Daoy (cell line): ENCODE results near the gene KATNAL2. TPM values are rescaled to one million over a fixed set of nuclear protein-coding genes. Genes with fewer than 3 reads are reported as not detected.
A peak's percentile ranks its signal among the peaks of the same experiment; 100 is the strongest.
"Not testable (repeated sequence)": the region's sequence is repeated elsewhere in the genome, so short reads cannot be mapped to it uniquely, and the experiment has no call there.

Experiments
- DNase-seq: peaks from one replicate; pipeline ENCODE4 v3.0.0-alpha.2; 2015; ENCODE audit warnings: low read depth
- total RNA-seq: library from RNA; depleted of rRNA; stranded (reverse); fragments of >200 nt; shearing (Covaris generic); gene quantifications from 2 replicates; pipeline ENCODE4 v1.2.3, GENCODE V29; 2014

Gene KATNAL2
- total RNA-seq, 1 experiment from 2014 or later = 3.7 TPM

- peak; percentile 8 for DNase-seq
Measured at GRCh38 chr18:46939337-46939963, 22.0 kb downstream of the KATNAL2 start.

GRCh38 chr18:46939998-46940571 is 22.7 kb downstream of the KATNAL2 start:
- DNase-seq = no peak

GRCh38 chr18:46942646-46943045 is 25.2 kb downstream of the KATNAL2 start:
- no peak for DNase-seq

GRCh38 chr18:46946656-46947282 is 29.4 kb downstream of the KATNAL2 start:
- no peak for DNase-seq

GRCh38 chr18:46950064-46950656 is 32.8 kb downstream of the KATNAL2 start:
- DNase-seq = no peak

GRCh38 chr18:46953195-46953594 is 35.8 kb downstream of the KATNAL2 start:
- DNase-seq = no peak

- no peak for DNase-seq
Measured at GRCh38 chr18:46958209-46958608, 40.8 kb downstream of the KATNAL2 start.

- not testable (repeated sequence) for DNase-seq
Measured at GRCh38 chr18:46963656-46964578, 46.5 kb downstream of the KATNAL2 start.

- peak; percentile 7 for DNase-seq
Measured at GRCh38 chr18:46964579-46965293, 47.3 kb downstream of the KATNAL2 start.

- not testable (repeated sequence) for DNase-seq
Measured at GRCh38 chr18:46966266-46966665, 48.9 kb downstream of the KATNAL2 start.

- DNase-seq = not testable (repeated sequence)
Measured at GRCh38 chr18:46969551-46969950, 52.1 kb downstream of the KATNAL2 start.

GRCh38 chr18:47019870-47020269 is 102.5 kb downstream of the KATNAL2 start:
- DNase-seq = not testable (repeated sequence)

GRCh38 chr18:47020757-47021156 is 103.4 kb downstream of the KATNAL2 start:
- DNase-seq = not testable (repeated sequence)

GRCh38 chr18:47022821-47023220 is 105.4 kb downstream of the KATNAL2 start:
- not testable (repeated sequence) for DNase-seq

GRCh38 chr18:47023769-47024465 is 106.5 kb downstream of the KATNAL2 start:
- DNase-seq = not testable (repeated sequence)

- DNase-seq = not testable (repeated sequence)
Measured at GRCh38 chr18:47025557-47026174, 108.3 kb downstream of the KATNAL2 start.

- DNase-seq = not testable (repeated sequence)
Measured at GRCh38 chr18:47028738-47029137, 111.3 kb downstream of the KATNAL2 start.

GRCh38 chr18:47029684-47030353 is 112.4 kb downstream of the KATNAL2 start:
- not testable (repeated sequence) for DNase-seq

GRCh38 chr18:47030887-47031286 is 113.5 kb downstream of the KATNAL2 start:
- DNase-seq = not testable (repeated sequence)
